HEK293 (cell line): ENCODE measurements around the gene TTC39C.

Experiments
- CTCF ChIA-PET: fragments of 350-600 bp; formaldehyde crosslinking; extraction: SDS; loops from one replicate; lab custom pipeline; 2021; ENCODE audit warnings: antibody characterized with exemption; lab: Yijun Ruan, JAX
- POLR2A ChIA-PET: fragments of 300-600 bp; formaldehyde crosslinking; extraction: SDS; loops from one replicate; lab custom pipeline; 2020; ENCODE audit warnings: antibody characterized with exemption, inconsistent platforms; lab: Yijun Ruan, JAX
- H3K27ac ChIP-seq: fragments of 200-500 bp; sonication (Bioruptor generic); 2 replicates; pipeline ENCODE4 v1.5.1; 2014; ENCODE audit warnings: low read depth, low read length, control low read depth, inconsistent platforms; ENCODE audit errors: extremely low read depth
- H3K36me3 ChIP-seq, 2 experiments: fragments of 200-500 bp in 1 of 2; sonication (Bioruptor generic) in 1 of 2; 1 replicate in 1 of 2; 2 replicates in 1 of 2; pipeline ENCODE4 v1.5.1; 2014 to 2017; ENCODE audit warnings: inconsistent platforms in 2 of 2, low read length in 2 of 2; ENCODE audit not compliant: control insufficient read depth in 2 of 2, insufficient read depth in 1 of 2
- H3K4me1 ChIP-seq: fragments of 200-500 bp; sonication (Bioruptor generic); 2 replicates; pipeline ENCODE4 v1.5.1; 2014; ENCODE audit warnings: mild to moderate bottlenecking, low read length, inconsistent platforms; ENCODE audit not compliant: control insufficient read depth, insufficient read depth
- H3K4me3 ChIP-seq: 2 replicates; pipeline ENCODE4 v1.5.1; 2011; ENCODE audit warnings: low read depth, mild to moderate bottlenecking, control low read depth, low read length, moderate library complexity
- H3K9me3 ChIP-seq: fragments of 200-500 bp; sonication (Bioruptor generic); 2 replicates; pipeline ENCODE4 v1.5.1; 2014; ENCODE audit warnings: low read depth, low read length, inconsistent platforms; ENCODE audit not compliant: control insufficient read depth, insufficient read depth
- GFI1B ChIP-seq: fragments of 450-650 bp; formaldehyde crosslinking; IDR thresholded peaks from 2 replicates; pipeline ENCODE4 v1.5.1; 2016; ENCODE audit warnings: missing biosample characterization, missing genetic modification characterization
- MZF1 ChIP-seq: fragments of 450-650 bp; formaldehyde crosslinking; IDR thresholded peaks from 2 replicates; pipeline ENCODE4 v1.5.1; 2017; ENCODE audit warnings: missing biosample characterization, missing genetic modification characterization, borderline replicate concordance
- OVOL3 ChIP-seq: fragments of 450-650 bp; formaldehyde crosslinking; IDR thresholded peaks from 2 replicates; pipeline ENCODE4 v1.5.1; 2016; ENCODE audit warnings: missing biosample characterization, missing genetic modification characterization
- ZNF155 ChIP-seq: fragments of 450-650 bp; formaldehyde crosslinking; IDR thresholded peaks from 2 replicates; pipeline ENCODE4 v1.5.1; 2016; ENCODE audit warnings: missing biosample characterization, missing genetic modification characterization
- ZNF274 ChIP-seq, 2 experiments: fragments of 200-500 bp in 1 of 2; fragments of 450-650 bp in 1 of 2; sonication (Bioruptor generic) in 1 of 2; formaldehyde crosslinking in 1 of 2; IDR thresholded peaks; 2 replicates each; pipeline versions ENCODE4 v1.5.1 to v1.6.1; 2014 to 2016; ENCODE audit warnings: borderline replicate concordance in 1 of 2, inconsistent platforms in 1 of 2, low read length in 1 of 2, missing biosample characterization in 1 of 2, missing genetic modification characterization in 1 of 2
- ZNF366 ChIP-seq: fragments of 450-650 bp; formaldehyde crosslinking; conservative IDR thresholded peaks from 2 replicates; pipeline ENCODE4 v1.5.1; 2016; ENCODE audit warnings: missing biosample characterization, missing genetic modification characterization
- ZNF530 ChIP-seq: fragments of 450-650 bp; formaldehyde crosslinking; IDR thresholded peaks from 2 replicates; pipeline ENCODE4 v1.5.1; 2016; ENCODE audit warnings: low read depth, missing biosample characterization, missing genetic modification characterization
- ZNF549 ChIP-seq: fragments of 450-650 bp; IDR thresholded peaks from 2 replicates; pipeline ENCODE4 v1.5.1; 2018; ENCODE audit warnings: missing biosample characterization, missing genetic modification characterization, mild to moderate bottlenecking, inconsistent platforms, moderate library complexity
- ZNF658 ChIP-seq: fragments of 450-650 bp; formaldehyde crosslinking; IDR thresholded peaks from 2 replicates; pipeline ENCODE4; 2016; ENCODE audit warnings: missing biosample characterization, missing genetic modification characterization
- ZNF660 ChIP-seq: fragments of 450-650 bp; IDR thresholded peaks from 2 replicates; pipeline ENCODE4 v1.5.1; 2018; ENCODE audit warnings: missing biosample characterization, mild to moderate bottlenecking, missing genetic modification characterization
- ZNF701 ChIP-seq: fragments of 450-650 bp; formaldehyde crosslinking; IDR thresholded peaks from 2 replicates; pipeline ENCODE4 v1.5.1; 2016; ENCODE audit warnings: missing biosample characterization, missing genetic modification characterization
- ZNF843 ChIP-seq: fragments of 450-650 bp; formaldehyde crosslinking; IDR thresholded peaks from 2 replicates; pipeline ENCODE4 v1.5.1; 2016; ENCODE audit warnings: missing biosample characterization, missing genetic modification characterization
- ZSCAN16 ChIP-seq: fragments of 450-650 bp; formaldehyde crosslinking; IDR thresholded peaks from 2 replicates; pipeline ENCODE4 v1.5.1; 2016; ENCODE audit warnings: missing biosample characterization, missing genetic modification characterization
- TF ChIP-seq, protein P1 (sequence below): fragments of 450-650 bp; formaldehyde crosslinking; IDR thresholded peaks from 2 replicates; pipeline ENCODE4; 2016; ENCODE audit warnings: missing biosample characterization, missing genetic modification characterization
- TF ChIP-seq, protein P2 (sequence below): fragments of 450-650 bp; formaldehyde crosslinking; IDR thresholded peaks from 2 replicates; pipeline ENCODE4 v1.5.0; 2017; ENCODE audit warnings: missing biosample characterization, missing genetic modification characterization, borderline replicate concordance
- TF ChIP-seq, protein P3 (sequence below): fragments of 450-650 bp; formaldehyde crosslinking; conservative IDR thresholded peaks from 2 replicates; pipeline ENCODE4 v1.5.1; 2016; ENCODE audit warnings: low read depth, missing biosample characterization, missing genetic modification characterization
- TF ChIP-seq, protein P4 (sequence below): fragments of 450-650 bp; formaldehyde crosslinking; IDR thresholded peaks from 2 replicates; pipeline ENCODE4 v1.5.1; 2016; ENCODE audit warnings: missing biosample characterization, missing genetic modification characterization
- TF ChIP-seq, protein P5 (sequence below): fragments of 450-650 bp; formaldehyde crosslinking; IDR thresholded peaks from 2 replicates; pipeline ENCODE4 v1.5.1; 2016; ENCODE audit warnings: missing biosample characterization, missing genetic modification characterization, borderline replicate concordance

TTC39C gene

DNA sequence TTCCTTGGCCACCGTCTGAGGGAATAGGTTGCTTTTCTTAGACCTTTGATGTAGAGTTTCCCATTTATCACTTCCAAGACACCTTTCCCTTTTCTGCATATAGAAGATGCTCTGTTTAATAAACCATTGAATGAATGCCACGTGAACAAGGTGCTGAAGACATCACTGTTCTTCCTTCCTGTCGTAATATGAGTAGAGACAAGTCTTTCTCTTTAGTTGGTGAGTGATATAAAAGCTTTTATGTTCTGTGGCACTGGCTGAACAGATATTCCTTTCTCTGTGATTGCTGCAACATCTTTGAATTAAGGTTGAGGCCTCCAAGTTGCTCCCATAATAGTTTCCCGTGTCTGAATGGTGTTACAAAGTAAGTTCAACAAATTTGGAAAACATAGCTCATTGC, 38.7 kb downstream of the TTC39C start:
- POLR2A ChIA-PET, result no interaction called here
- CTCF ChIA-PET, result no interaction called here
- H3K27ac ChIP-seq, result no peak overlapping the region

More for the DNA sequence above, 38.7 kb downstream of the TTC39C start:
- Histone ChIP-seq H3K4me1 (peaks cover 28% of the 10 kb centered on the region), H3K36me3 (no peaks in the 10 kb centered on the region), H3K4me3 (no peak overlapping the region), H3K9me3 (no peaks in the 10 kb centered on the region)
- TF ChIP-seq OVOL3 (no peak), ZNF530 (tag by site-specific recombination) (no peak), ZNF660 (tag by site-specific recombination) (no peak), GFI1B (tag by site-specific recombination) (no peak), ZNF843 (tag by site-specific recombination) (no peak), MZF1 (tag by site-specific recombination) (no peak), ZNF549 (tag by site-specific recombination) (no peak), ZSCAN16 (no peak), ZNF701 (no peak), ZNF274 (IDR thresholded peaks at IDR 0.05; ENCODE audit: low read length) (no peak), ZNF274 (tag by site-specific recombination; IDR thresholded peaks at IDR 0.05; ENCODE audit: borderline replicate concordance) (no peak), ZNF366 (tag by site-specific recombination) (no peak), ZNF155 (tag by site-specific recombination) (no peak), ZNF658 (tag by site-specific recombination) (no peak)
- TF ChIP-seq, protein P1, sequence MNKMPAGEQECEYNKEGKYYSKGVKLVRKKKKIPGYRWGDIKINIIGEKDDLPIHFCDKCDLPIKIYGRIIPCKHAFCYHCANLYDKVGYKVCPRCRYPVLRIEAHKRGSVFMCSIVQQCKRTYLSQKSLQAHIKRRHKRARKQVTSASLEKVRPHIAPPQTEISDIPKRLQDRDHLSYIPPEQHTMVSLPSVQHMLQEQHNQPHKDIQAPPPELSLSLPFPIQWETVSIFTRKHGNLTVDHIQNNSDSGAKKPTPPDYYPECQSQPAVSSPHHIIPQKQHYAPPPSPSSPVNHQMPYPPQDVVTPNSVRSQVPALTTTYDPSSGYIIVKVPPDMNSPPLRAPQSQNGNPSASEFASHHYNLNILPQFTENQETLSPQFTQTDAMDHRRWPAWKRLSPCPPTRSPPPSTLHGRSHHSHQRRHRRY, result no peak
- TF ChIP-seq, protein P2, sequence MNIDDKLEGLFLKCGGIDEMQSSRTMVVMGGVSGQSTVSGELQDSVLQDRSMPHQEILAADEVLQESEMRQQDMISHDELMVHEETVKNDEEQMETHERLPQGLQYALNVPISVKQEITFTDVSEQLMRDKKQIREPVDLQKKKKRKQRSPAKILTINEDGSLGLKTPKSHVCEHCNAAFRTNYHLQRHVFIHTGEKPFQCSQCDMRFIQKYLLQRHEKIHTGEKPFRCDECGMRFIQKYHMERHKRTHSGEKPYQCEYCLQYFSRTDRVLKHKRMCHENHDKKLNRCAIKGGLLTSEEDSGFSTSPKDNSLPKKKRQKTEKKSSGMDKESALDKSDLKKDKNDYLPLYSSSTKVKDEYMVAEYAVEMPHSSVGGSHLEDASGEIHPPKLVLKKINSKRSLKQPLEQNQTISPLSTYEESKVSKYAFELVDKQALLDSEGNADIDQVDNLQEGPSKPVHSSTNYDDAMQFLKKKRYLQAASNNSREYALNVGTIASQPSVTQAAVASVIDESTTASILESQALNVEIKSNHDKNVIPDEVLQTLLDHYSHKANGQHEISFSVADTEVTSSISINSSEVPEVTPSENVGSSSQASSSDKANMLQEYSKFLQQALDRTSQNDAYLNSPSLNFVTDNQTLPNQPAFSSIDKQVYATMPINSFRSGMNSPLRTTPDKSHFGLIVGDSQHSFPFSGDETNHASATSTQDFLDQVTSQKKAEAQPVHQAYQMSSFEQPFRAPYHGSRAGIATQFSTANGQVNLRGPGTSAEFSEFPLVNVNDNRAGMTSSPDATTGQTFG (tag by site-specific recombination), result no peak
- TF ChIP-seq, protein P3, sequence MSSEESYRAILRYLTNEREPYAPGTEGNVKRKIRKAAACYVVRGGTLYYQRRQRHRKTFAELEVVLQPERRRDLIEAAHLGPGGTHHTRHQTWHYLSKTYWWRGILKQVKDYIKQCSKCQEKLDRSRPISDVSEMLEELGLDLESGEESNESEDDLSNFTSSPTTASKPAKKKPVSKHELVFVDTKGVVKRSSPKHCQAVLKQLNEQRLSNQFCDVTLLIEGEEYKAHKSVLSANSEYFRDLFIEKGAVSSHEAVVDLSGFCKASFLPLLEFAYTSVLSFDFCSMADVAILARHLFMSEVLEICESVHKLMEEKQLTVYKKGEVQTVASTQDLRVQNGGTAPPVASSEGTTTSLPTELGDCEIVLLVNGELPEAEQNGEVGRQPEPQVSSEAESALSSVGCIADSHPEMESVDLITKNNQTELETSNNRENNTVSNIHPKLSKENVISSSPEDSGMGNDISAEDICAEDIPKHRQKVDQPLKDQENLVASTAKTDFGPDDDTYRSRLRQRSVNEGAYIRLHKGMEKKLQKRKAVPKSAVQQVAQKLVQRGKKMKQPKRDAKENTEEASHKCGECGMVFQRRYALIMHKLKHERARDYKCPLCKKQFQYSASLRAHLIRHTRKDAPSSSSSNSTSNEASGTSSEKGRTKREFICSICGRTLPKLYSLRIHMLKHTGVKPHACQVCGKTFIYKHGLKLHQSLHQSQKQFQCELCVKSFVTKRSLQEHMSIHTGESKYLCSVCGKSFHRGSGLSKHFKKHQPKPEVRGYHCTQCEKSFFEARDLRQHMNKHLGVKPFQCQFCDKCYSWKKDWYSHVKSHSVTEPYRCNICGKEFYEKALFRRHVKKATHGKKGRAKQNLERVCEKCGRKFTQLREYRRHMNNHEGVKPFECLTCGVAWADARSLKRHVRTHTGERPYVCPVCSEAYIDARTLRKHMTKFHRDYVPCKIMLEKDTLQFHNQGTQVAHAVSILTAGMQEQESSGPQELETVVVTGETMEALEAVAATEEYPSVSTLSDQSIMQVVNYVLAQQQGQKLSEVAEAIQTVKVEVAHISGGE (tag by site-specific recombination), result no peak
- TF ChIP-seq, protein P4, sequence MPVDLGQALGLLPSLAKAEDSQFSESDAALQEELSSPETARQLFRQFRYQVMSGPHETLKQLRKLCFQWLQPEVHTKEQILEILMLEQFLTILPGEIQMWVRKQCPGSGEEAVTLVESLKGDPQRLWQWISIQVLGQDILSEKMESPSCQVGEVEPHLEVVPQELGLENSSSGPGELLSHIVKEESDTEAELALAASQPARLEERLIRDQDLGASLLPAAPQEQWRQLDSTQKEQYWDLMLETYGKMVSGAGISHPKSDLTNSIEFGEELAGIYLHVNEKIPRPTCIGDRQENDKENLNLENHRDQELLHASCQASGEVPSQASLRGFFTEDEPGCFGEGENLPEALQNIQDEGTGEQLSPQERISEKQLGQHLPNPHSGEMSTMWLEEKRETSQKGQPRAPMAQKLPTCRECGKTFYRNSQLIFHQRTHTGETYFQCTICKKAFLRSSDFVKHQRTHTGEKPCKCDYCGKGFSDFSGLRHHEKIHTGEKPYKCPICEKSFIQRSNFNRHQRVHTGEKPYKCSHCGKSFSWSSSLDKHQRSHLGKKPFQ (tag by site-specific recombination), result no peak
- TF ChIP-seq, protein P5, sequence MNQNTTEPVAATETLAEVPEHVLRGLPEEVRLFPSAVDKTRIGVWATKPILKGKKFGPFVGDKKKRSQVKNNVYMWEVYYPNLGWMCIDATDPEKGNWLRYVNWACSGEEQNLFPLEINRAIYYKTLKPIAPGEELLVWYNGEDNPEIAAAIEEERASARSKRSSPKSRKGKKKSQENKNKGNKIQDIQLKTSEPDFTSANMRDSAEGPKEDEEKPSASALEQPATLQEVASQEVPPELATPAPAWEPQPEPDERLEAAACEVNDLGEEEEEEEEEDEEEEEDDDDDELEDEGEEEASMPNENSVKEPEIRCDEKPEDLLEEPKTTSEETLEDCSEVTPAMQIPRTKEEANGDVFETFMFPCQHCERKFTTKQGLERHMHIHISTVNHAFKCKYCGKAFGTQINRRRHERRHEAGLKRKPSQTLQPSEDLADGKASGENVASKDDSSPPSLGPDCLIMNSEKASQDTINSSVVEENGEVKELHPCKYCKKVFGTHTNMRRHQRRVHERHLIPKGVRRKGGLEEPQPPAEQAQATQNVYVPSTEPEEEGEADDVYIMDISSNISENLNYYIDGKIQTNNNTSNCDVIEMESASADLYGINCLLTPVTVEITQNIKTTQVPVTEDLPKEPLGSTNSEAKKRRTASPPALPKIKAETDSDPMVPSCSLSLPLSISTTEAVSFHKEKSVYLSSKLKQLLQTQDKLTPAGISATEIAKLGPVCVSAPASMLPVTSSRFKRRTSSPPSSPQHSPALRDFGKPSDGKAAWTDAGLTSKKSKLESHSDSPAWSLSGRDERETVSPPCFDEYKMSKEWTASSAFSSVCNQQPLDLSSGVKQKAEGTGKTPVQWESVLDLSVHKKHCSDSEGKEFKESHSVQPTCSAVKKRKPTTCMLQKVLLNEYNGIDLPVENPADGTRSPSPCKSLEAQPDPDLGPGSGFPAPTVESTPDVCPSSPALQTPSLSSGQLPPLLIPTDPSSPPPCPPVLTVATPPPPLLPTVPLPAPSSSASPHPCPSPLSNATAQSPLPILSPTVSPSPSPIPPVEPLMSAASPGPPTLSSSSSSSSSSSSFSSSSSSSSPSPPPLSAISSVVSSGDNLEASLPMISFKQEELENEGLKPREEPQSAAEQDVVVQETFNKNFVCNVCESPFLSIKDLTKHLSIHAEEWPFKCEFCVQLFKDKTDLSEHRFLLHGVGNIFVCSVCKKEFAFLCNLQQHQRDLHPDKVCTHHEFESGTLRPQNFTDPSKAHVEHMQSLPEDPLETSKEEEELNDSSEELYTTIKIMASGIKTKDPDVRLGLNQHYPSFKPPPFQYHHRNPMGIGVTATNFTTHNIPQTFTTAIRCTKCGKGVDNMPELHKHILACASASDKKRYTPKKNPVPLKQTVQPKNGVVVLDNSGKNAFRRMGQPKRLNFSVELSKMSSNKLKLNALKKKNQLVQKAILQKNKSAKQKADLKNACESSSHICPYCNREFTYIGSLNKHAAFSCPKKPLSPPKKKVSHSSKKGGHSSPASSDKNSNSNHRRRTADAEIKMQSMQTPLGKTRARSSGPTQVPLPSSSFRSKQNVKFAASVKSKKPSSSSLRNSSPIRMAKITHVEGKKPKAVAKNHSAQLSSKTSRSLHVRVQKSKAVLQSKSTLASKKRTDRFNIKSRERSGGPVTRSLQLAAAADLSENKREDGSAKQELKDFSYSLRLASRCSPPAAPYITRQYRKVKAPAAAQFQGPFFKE (tag by site-specific recombination), result no peak
